Measurements from ENCODE around the gene BHMT2. TPM values are rescaled to one million over a fixed set of nuclear protein-coding genes. Genes with fewer than 3 reads are reported as not detected.

The BHMT2 gene
- total and polyA plus RNA-seq, 2 of the 13 experiments (the other 11 are each of a cell fraction or from before 2014, with no cell fraction given) = 13.8 to 18.8 TPM

- Histone ChIP-seq H3K4me1 (ENCODE audit: insufficient read depth, low read length) (peaks cover 23% of the 10 kb centered on the region), H4K20me1 (ENCODE audit: insufficient read depth, low read length) (no peaks in the 10 kb centered on the region), H2AFZ (ENCODE audit: low read length) (no peak overlapping the region), H3K9me3 (ENCODE audit: low read length) (no peaks in the 10 kb centered on the region), H3K27ac (ENCODE audit: extremely low read length, insufficient read depth, low read length) (peak overlapping the region; percentile 44), H3K9ac (ENCODE audit: insufficient read depth, low read depth, low read length) (no peak overlapping the region), H3K4me3 (replicated peaks in 1 of 3; ENCODE audit: insufficient read depth in 1 of 3, low read depth in 2 of 3, low read length in 3 of 3) (no peak overlapping the region), H3K79me2 (ENCODE audit: insufficient read depth, low read length) (no peaks in the 10 kb centered on the region), H3K4me2 (ENCODE audit: low read depth, low read length) (peak overlapping the region; percentile 52), H3K27me3 (ENCODE audit: control insufficient read depth in 1 of 2, insufficient read depth in 2 of 2, low read length in 2 of 2) (no peaks in the 10 kb centered on the region), H3K36me3 (replicated peaks in 1 of 2; ENCODE audit: control insufficient read depth in 1 of 2, insufficient read depth in 2 of 2, low read length in 2 of 2) (no peaks in the 10 kb centered on the region)
- POLR2A ChIA-PET = no interaction called here
- ATAC-seq (peak; percentile 99), FAIRE-seq (peak; percentile 70), DNase-seq (ENCODE audit: low spot score) (peak; percentile 52)
- no TSS peak for BruUV-seq (replicated peaks)
- CTCF ChIA-PET (ENCODE audit: low intra/inter-chr PET ratio, low total read pairs) = no interaction called here
- intact Hi-C loops (cut with micrococcal nuclease; ENCODE audit: unreplicated experiment) = no loop called here
- in situ Hi-C loops (cut with HindIII; ENCODE audit: extremely low pct_ligation_motif_present, low pct_unique_long_range_greater_than_20kb) = no loop called here
- 10% methylated on average over 3 of the region's 3 CpGs for WGBS (ENCODE audit: low lambda C conversion rate)
- TF ChIP-seq ONECUT2 (CRISPR knock-in tag; IDR thresholded peaks at IDR 0.05) (0 out of 2 replicates have a peak, but pooled peaks have one; percentile 51), KDM5B (CRISPR knock-in tag; IDR thresholded peaks at IDR 0.05; ENCODE audit: borderline replicate concordance) (no peak), FOXO1 (CRISPR knock-in tag; IDR thresholded peaks at IDR 0.05) (peak; percentile 60; the same call in 1 of the 2 replicates), ZFP62 (CRISPR knock-in tag; IDR thresholded peaks at IDR 0.05) (no peak), CHD4 (IDR thresholded peaks at IDR 0.05; ENCODE audit: borderline replicate concordance, low read length) (no peak), ZMYM3 (CRISPR knock-in tag; IDR thresholded peaks at IDR 0.05) (0 out of 2 replicates have a peak, but pooled peaks have one; percentile 49), MIXL1 (CRISPR knock-in tag; IDR thresholded peaks at IDR 0.05) (no peak), HDAC2 (CRISPR knock-in tag; IDR thresholded peaks at IDR 0.05) (peak; percentile 27; the same call in 1 of the 2 replicates), ZNF17 (CRISPR knock-in tag; IDR thresholded peaks at IDR 0.05) (no peak), ZNF362 (CRISPR knock-in tag; IDR thresholded peaks at IDR 0.05; ENCODE audit: borderline replicate concordance) (peak; percentile 56; the same call in 1 of the 2 replicates), PITX1 (CRISPR knock-in tag; IDR thresholded peaks at IDR 0.05) (peak; percentile 61), ZSCAN12 (CRISPR knock-in tag; IDR thresholded peaks at IDR 0.05) (no peak), ZBTB37 (CRISPR knock-in tag; IDR thresholded peaks at IDR 0.05) (no peak), HMGXB4 (CRISPR knock-in tag; IDR thresholded peaks at IDR 0.05; ENCODE audit: borderline replicate concordance in 1 of 2, low read depth in 1 of 2) (no peak)
- TF ChIP-seq, protein P1, sequence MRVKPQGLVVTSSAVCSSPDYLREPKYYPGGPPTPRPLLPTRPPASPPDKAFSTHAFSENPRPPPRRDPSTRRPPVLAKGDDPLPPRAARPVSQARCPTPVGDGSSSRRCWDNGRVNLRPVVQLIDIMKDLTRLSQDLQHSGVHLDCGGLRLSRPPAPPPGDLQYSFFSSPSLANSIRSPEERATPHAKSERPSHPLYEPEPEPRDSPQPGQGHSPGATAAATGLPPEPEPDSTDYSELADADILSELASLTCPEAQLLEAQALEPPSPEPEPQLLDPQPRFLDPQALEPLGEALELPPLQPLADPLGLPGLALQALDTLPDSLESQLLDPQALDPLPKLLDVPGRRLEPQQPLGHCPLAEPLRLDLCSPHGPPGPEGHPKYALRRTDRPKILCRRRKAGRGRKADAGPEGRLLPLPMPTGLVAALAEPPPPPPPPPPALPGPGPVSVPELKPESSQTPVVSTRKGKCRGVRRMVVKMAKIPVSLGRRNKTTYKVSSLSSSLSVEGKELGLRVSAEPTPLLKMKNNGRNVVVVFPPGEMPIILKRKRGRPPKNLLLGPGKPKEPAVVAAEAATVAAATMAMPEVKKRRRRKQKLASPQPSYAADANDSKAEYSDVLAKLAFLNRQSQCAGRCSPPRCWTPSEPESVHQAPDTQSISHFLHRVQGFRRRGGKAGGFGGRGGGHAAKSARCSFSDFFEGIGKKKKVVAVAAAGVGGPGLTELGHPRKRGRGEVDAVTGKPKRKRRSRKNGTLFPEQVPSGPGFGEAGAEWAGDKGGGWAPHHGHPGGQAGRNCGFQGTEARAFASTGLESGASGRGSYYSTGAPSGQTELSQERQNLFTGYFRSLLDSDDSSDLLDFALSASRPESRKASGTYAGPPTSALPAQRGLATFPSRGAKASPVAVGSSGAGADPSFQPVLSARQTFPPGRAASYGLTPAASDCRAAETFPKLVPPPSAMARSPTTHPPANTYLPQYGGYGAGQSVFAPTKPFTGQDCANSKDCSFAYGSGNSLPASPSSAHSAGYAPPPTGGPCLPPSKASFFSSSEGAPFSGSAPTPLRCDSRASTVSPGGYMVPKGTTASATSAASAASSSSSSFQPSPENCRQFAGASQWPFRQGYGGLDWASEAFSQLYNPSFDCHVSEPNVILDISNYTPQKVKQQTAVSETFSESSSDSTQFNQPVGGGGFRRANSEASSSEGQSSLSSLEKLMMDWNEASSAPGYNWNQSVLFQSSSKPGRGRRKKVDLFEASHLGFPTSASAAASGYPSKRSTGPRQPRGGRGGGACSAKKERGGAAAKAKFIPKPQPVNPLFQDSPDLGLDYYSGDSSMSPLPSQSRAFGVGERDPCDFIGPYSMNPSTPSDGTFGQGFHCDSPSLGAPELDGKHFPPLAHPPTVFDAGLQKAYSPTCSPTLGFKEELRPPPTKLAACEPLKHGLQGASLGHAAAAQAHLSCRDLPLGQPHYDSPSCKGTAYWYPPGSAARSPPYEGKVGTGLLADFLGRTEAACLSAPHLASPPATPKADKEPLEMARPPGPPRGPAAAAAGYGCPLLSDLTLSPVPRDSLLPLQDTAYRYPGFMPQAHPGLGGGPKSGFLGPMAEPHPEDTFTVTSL (CRISPR knock-in tag; IDR thresholded peaks at IDR 0.05; ENCODE audit: borderline replicate concordance) = peak; percentile 46; the same call in 1 of the 2 replicates
These were observed 24.2 kb downstream of the BHMT2 start for GRCh38 chr5:79093762-79094161.
